GM21381 (cell line): ENCODE data around the gene C14orf180.

Experiments
- ATAC-seq: cut with Tn5 transposase; IDR thresholded peaks from one replicate; pipeline ENCODE4 v1.9.1; 2021; ENCODE audit warnings: mild to moderate bottlenecking, moderate library complexity; ENCODE audit not compliant: unreplicated experiment

Gene C14orf180

DNA sequence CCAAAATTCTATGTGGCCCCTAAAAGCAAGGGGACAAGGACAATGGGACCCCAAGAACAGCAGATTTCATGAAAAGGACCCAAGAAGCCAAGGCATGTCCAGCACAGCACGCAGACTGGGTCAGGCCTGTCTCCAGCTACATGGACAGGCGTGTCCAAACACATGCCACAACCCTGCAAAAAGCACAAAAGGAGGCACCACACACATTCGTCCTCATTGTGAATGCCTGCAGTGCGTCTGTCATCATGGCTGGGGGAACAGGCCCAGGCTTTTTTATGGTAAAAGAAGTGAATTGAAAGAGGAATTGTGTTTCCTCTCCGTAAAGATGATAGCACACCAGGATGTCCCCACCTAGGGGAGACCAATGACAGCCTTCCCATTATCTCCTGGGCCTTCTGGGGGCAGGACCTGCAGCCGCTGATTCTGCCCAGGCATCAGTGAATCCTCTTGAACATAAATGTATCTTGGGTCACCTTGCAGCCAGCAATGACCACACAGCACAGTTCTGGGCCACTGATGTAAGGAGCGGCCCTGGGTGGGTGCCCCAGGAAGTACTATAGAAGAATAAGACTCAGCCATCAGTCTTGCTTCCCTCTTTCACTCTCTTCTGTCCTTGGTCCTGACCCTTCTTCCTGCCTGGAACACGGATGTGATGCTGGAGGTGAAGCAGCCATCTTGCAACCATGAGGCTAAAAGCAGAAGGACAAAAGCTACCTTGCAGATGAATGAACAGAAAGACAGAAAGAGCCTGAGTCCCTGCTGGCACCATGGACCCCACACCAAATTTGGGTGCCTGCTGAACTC, 29.8 kb upstream of the C14orf180 start:
- ATAC-seq = no peak

DNA sequence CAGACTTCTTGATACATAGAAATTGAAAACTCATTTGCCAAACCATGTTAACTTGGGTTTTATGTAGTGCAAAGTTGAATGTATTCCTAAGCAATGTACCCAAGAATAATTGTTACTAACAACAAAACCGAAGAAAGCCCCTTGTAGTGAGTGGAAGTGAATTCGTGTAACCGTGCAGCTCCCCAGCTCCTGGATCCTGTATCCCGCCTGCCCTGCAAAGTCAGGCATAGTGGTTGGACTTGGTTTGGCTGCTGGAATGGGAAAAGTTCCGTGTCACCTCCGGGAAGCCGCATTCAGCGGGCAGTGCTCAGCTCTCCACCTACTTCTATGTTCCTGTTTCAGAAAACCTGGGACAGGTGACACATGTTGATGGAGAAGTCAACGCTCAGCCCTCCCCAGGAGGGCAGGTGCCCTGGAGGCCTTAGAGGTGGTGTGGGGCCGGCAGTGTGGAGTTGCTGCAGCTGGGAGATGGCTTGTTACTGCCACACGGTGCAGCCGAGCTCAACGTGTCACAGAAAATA, 29.2 kb upstream of the C14orf180 start:
- ATAC-seq = no peak

DNA sequence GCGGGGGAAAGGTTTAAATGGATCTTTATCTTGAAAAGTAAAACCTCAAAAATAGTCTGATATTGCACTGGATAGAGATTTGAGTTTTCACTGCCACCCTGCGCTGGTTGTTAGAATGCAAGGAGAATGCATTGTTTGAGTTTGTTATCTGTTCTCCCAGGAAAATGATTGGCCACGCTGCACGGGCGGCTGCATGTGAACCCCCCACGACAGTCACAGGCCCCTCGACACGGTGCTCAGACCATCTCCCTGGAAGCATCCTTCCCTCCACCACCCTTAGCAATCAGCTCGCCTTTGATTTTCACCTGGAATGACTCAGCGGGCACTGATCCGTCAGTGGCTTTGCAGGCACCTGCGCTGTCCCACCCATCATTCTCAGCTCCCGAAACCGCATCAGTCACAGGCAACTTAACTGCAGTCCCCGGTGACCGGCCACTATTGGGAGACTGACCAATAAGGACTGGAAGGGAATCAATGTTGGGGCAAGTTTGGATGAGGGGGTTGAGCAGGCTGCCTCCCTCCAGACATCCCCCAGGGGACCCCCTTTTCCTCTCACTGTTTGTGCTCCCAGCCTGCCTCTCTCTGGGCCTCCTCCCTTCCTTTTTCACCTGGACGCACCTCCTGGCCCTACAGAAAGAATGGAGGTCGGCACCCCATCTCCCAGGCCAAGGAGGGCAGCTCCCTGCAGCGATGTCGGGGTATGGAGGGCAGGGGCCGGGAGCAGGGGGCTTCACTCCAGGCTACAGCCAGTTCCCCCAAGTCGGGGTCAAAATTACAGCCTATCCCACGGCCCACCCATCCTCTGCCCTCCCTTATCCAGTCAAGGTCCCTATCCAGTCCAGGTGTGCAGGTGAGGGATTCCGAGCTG, 28.5 kb upstream of the C14orf180 start:
- ATAC-seq = no peak

DNA sequence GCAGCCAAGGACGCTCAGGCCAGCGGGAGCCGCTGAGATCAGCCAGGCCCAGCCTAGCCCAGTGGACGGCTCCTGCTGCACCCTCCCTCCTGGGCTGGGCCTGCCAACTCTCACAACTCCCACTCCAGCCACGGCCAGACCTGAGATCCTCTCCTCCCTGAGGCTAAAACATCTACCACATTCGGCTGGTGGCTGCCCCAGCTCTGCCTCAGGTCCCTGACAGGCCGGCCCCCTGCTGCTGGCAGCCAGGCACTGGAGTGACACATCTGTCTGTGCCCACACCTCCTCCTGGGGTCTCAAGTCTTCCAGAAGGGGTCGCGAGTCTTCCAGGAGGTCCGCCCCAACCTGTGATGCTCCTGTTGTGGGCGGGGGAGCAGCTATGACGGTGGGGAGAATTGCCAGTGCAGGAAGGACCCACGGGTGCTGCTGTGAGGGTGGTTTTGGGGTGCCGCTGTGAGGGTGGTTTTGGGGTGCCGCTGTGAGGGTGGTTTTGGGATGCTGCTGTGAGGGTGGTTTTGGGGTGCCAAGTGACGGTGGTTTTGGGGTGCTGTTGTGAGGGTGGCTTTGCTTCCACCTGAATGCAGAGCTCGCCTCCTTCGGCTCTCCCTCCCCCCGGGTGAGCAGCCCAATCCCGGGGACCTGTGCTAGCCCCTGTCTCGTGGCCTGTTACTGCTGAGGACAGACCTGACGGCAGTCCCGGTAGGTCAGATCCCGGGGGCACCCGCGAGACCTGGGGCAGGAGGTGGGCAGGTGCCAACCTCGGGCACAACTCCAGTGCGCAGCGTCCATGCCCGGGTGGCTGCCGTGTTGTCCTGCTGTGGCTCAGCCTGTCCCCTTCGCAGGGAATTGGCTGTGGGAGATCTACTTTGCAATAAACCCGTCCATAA, 27.5 kb upstream of the C14orf180 start:
- ATAC-seq = no peak

DNA sequence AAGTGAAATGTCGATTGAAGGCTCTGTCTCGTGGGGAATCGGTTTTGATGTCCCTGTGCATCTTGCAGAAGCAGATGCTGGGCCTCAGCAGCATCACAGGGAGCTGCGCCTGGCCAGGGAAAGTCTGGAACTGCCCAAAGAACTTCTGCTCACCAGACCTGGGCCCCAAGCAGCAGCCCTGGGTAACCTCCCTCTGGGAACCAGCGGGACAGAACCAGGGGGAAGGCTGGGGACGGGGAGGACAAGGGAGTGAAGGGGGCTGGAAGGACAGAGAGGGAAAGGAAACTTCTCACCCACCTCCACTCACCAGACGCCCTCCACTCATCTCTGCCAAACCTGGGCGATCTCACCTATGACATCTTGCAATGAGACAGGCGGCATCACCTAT, 26.8 kb upstream of the C14orf180 start:
- no peak for ATAC-seq

DNA sequence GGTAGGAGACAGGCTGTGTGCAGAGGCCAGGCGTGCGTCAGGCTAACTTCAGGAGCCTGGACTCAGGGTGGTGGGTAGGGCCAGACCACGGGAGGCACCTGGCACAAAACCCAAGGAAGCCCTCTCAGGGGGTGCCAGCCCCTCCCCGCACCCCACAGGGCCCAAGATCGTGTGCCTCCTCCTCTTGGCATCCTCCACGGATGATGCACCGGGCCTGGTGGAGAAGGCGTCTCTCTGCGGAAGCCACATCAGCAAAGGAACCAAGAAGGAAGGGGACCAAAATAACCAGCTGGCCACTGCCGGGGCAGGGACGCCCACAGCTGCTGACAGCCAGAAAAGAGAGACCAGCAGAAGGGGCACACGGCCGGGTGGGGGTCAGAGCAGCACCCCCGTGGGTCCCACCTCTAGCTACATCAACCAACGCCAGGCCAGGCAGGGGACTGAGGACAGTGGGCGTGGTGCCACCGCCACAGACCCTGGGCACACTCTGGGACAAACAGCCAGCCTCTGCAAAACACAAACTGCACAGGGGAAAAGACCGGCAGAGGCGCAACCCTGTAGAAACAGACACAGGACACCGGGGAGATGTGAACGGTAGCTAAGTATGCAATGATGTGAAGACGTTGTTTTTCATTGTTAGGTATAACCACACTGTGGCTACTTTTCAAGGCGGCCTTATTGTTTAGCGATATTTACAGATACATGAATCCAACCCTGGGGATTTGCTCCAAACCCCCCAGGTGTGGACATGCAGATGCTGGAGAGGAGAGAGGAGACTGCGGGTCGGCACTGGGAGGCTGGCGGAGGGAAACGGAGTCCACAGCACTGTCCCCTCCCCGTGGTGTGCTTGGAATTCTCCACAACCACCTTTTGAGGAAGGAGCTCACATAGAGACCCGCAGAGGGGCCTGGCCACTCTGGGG, 26.1 kb upstream of the C14orf180 start:
- ATAC-seq = no peak

DNA sequence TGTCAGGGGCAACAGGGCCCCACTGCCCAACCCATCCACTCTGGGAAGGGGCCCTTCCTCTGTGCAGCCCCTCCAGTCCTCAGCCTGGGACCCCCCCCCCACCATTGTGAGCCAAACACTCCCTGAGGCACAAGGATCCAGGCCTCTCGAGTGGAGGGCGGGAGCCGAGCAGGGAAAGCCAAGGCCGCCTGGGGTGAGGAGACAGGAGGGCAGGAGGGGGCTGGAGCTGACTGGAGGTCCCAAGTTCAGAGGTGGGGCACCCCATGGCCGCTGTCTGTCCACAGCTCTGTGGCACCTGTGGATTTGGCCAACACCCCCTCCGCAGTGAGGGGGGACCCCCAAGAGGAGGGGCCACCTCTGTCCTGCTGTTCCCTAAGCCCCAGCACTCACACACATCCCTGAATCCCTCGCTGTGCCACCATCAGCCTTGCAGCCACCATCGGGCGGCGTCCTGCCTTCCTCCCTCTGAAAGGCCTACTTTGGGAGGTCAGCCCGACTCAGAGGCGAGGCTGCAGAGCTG, 25.4 kb upstream of the C14orf180 start:
- no peak for ATAC-seq

DNA sequence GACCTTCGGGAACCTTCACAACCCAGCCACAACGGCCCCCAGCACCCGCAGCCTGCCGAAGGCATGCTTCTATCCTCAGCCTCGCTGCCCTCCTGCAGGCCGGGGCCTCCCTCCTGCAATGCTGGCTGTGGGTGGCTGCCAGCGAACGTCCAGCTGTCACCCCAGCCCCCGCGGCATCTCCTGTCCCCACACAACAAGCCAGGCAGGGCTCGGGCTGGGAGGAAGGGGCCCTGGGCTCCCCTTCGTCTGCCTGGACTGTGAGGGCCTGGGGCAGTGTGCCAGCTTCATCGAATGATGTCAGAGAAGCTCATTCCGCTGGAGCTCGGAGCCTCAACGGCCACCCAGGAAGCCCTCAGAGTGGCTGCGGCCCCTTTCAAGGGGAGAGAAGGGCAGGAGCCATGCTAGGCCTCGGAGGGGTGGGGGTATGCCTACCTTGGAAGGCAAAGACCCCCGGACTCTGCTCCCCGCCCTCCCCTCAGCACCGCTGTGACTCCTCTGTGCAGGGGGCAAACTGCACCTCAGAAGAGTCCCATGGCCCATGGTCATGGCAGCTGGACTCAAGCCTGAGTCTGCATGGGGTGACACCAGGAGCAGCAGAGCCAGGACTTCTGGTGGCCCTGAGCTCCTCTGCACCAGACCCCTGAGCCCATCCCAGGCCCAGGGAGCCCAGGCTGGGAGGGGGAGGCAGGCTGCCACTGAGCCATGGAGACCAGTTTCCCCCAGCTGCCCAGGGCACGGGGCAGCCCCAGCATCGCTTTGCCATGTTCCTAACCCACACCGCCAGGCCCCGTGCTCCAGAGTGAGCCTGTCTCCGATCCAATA, 24.7 kb upstream of the C14orf180 start:
- ATAC-seq = no peak

DNA sequence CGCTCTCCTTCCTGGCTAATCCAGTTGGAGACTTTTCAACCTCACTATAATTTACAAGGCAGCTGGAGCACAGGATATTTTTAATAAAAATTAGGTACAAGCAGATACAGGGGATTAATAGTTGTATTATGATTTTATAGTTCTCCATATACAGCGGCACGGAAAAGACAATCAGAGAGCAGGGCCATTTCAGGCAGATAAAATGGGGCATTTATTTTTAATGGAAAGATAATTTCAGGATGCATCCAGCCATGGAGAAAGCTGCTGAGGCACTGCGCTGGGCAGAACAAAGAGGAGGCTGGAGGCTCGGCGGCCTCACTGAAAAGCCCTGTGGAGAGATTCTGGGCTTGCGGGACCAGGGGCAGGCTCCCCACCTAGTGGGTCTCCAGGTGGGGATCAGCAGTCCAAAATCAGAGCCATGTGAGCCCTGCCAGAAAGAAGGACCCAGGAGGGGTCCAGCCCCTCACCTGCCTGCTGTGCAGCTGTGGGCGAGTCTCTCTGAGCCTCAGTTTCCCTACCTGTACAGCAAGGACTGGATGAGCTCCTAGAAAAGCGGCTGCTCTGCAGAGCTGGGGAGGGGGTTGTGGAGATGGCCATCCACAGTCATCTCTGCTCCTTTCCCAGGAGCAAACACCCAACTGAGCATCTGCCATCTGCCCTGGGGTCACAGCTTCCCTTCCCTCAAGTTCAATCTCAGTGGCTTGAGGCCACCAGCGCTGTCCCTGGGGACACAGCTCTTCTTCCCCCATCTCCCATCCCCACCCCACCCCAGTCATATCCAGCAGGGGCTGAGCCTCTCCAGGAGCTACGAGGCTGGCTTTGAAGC, 23.9 kb upstream of the C14orf180 start:
- no peak for ATAC-seq

DNA sequence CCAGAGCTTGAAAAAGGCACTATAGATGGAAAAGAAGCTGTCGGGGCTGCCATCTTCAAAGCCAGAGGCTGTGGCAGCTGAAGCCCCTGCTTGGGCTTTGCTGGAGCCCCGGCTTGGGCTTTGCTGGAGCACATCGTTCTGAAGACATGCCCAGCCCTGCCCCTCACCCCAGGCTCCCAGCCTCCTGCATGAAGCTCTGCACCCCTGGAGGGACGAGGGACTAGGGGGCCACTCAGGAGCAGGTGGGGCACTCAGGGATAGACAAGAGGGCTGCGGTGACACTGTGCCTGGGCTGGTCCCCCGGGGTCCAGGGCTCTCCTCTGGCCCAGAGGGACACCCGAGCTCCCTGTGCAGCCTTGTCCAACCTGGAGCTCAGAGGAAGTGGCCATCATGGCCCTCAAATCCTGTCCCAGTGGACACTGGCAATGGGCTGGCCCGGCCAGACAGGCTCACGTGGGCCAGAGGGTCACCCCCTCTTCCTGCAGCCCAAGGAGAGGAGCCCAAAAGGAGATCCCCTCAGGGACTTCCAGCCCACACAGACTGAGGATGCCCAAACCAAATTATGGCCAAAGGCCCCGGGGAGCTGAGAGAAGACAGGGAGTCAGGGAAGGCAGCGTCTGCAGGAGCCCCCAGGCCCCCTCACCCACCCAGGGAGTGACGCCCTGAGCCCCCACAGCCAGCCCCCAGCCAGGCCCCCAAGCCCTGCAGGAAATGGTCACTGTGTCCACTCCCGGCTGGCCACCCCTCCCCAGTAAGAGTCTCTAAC, 23.1 kb upstream of the C14orf180 start:
- no peak for ATAC-seq

DNA sequence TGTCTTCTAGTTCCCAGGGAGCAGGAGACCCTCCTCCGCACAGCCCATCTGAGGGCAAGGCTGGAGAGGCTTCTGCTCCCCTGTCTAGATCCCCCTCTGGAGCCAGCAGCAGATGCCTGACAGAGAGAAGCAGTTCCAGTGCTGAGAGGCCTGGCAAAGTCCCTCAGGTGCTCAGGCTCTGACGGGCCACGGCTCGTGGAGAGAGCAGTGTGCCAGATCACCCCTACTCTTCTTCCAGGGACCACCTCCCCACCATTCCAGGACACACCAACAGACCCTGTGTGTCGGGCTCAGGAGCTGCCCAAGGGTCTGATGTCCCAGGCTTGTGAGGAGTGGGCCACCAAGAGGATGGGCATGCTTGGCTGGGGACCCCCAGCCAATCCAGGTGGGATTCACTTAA, 22.5 kb upstream of the C14orf180 start:
- no peak for ATAC-seq

DNA sequence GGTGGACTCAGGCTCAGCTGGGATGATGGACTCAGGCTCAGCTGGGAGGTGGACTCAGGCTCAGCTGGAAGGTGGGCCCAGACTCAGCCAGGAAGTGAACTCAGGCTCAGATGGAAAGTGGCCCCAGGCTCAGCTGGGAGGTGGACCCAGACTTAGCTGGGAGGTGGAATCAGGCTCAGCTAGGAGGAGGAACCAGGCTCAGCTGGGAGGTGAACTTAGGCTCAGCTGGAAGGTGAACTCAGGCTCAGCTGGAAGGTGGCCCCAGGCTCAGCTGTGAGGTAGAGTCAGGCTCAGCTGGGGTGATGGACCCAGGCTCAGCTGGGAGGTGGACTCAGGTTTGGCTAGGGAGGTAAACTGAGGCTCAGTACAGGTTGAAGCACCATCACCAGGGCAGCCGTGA, 21.8 kb upstream of the C14orf180 start:
- no peak for ATAC-seq

DNA sequence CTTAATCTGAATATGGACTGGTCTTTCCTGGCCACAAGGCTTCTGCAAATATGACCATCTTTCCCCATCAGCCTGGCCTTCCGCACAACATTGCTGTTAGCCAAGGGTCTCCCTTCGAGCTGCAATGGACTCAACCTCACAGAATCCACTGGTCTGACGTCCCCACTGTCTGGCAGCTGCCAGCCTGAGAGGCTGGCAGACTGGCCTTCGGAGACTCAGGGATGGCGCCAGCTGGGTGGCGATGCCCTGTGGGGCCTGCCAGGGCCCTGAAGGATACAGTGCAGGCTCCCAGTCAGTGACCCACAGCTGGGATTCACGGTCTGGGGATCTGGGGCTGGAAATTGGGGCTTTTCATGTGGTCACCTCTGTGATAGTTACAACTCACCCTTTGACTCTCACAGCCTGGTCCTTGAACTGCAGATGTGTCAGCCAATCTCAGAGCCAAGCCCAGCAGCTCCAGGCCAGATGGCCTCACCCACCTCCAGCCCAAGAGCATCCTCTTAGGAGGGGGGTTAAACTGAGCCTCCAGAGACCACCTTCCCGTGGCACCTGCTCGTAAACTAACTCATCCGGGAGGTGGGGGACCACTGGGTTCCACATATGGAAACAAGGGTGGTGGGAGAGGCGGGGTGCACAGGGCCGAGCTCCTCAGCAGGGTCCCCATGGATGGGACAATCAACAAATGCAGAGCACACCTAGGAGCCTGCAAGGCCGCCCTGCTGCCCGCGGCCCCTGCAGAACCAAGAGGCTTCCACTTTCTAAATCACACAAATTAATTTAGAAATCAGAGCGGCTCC, 21.1 kb upstream of the C14orf180 start:
- ATAC-seq = no peak

DNA sequence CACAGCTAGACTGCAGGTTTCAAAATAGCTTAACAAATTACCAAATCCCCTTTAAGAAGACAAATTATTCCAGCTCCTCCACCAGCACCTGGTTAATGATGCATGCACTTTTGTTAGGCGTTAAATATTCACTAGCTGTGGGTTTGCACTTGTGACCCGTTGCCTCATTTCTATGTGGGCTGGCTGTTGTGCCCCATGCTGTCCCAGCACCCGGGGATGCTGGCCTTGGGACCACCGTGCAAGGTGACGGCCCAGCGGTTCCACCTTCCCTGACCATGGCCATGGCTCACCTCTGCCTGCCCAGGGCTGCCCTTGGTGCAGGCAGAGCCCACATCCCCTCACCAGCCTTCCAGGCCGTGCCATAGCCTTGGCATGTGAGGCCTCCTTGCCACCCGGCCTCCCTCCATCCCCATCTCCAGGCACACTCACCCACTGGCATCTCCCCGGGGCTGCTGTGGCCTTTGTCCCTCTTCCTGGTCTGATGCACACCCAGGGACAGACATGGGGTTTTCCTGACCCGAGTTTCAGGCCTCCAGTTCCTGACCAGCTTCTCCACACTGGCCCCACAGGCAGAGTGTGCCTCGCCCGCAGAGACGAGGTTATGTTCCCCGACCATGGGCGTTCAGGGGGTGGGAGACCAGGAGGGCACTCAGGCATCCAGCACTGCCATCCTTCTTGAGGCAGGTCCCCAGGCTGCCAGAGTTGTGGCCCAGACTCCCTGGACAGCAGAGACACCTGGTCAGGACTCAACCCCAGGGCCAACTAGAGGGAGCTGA, 20.3 kb upstream of the C14orf180 start:
- no peak for ATAC-seq

DNA sequence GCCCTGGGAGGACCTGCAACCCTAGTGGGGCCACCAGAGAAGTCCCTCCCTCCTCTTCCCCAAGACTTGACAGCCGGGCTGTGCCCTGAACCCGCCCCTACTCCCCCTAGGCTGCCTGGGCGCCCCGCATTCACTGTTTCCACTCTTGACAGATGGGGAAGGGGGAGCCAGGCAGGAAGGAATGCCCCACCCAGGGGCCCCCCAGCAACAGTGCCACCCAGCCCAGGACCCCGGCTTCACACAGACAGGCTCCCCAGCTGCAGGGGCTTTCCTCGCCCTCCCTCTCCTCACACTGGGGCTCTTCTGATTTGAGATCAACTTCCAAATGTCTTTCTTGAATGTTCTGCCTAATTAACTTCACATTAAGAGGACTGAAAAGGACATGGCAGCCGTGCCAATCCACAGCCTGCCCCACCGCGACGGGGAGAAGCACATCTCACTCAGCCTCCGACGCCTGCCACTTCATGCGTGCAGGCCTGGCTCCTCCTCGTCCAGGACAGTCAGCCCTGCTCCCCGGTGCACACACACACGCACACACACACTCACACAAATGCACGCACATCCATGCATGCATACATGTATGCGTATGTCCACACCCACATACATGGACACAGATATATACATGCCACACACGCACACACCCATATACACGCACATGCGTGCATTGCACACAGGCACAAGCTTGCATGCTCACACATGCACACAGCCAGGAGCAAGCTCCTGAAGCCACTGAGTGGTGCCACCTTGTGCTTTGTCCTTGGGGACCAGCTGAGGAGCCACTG, 19.6 kb upstream of the C14orf180 start:
- no peak for ATAC-seq
